ENCODE measurements around the gene PRXL2B.

PRXL2B gene

DNA sequence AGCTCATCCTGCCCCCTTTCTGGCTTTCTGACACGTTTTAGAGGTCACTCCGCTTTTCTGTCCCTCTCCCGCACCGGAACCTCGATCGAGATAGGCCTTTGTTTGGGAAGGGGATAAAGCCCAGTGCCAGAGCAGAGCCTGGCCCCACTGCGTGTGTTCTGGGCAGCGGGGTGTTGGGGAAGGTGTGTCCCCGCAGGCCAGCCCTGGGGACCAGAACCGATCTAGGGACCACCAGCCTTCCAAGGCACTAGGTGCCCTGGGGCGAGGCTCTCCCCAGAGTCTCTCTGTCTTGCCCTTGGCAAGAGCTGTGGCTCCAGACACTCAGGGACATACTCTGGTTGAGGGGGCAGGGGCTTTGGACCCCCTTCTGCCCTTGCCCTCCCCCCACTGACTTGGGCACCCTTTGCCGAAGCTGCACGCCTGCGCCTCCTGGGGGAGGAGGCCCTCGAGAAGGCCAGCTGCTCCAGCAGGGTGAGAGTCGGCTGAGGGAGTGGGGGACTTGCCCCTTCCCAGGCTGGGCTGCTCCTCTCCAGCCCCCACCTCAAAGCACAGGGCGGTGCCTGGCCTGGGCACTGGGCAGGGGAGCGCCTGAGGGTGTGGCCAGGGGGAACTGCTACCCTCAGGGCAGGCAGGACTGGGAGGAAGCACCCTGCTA, 16.4 kb downstream of the PRXL2B start:
- Histone ChIP-seq H2AK5ac (ENCODE audit: low read length) (no peak overlapping the region), H3K27ac (ENCODE audit: low read depth, low read length) (no peak overlapping the region), H3K79me2 (ENCODE audit: control insufficient read depth, insufficient read depth, low read length) (no peaks in the 10 kb centered on the region), H3K4me3 (ENCODE audit: low read length) (no peak overlapping the region), H4K5ac (ENCODE audit: low read length) (no peak overlapping the region), H3K9ac (ENCODE audit: low read length) (no peak overlapping the region), H3K4ac (ENCODE audit: low read depth, low read length) (no peak overlapping the region), H3K4me1 (ENCODE audit: control insufficient read depth, low read depth, low read length) (no peaks in the 10 kb centered on the region), H3K23ac (ENCODE audit: low read length) (no peak overlapping the region), H3K4me2 (ENCODE audit: low read length) (no peak overlapping the region), H3K79me1 (ENCODE audit: low read length) (no peaks in the 10 kb centered on the region), H3K18ac (ENCODE audit: low read length) (no peak overlapping the region), H2BK120ac (ENCODE audit: low read depth, low read length) (no peak overlapping the region), H4K8ac (ENCODE audit: low read depth, low read length) (no peak overlapping the region), H3K36me3 (ENCODE audit: control insufficient read depth, insufficient read depth, low read length) (no peaks in the 10 kb centered on the region), H3K56ac (ENCODE audit: low read length) (no peak overlapping the region), H2BK5ac (ENCODE audit: low read length) (no peak overlapping the region), H3K27me3 (ENCODE audit: insufficient read depth, low read length, poor library complexity) (no peaks in the 10 kb centered on the region), H2BK15ac (replicated peaks; ENCODE audit: low read depth) (no peak overlapping the region)
- DNase-seq = no peak
- no CpG with 5 or more reads among the region's 18 CpGs for WGBS (ENCODE audit: extremely low coverage, insufficient coverage, low lambda C conversion rate)

DNA sequence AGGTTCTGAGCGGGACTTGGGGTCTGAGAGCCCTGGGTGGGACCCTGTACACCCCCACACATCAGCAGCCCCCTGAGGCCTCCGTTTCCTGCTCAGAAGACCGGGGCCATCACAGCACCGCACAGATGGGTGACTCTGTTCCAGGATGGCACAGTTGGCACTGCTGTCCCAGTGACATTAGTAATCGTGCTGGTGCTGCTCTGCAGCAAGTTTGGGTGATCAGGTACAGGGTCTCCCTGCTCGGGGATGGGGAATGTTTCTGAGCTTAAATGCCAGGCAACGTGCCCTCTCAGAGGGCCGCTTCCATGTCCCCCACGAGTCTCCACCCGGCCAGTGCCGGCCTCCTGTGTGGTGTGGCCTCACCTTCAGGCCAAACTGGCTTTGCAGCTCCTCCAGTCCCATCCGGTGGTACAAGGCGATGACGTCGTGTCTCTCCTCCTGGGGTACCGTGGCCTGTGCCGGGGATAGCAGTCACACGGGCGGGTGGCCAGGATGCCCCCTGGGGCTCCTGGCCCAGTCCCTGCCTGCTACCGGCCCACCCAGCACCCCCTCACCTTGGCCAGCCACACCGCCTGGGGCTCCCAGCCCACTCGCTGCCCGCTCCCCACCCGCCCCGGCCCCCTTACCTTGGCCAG, 17.1 kb downstream of the PRXL2B start:
- H2BK15ac ChIP-seq (replicated peaks; ENCODE audit: low read depth) = no peak overlapping the region
- no peaks in the 10 kb centered on the region for H3K27me3 ChIP-seq (ENCODE audit: insufficient read depth, low read length, poor library complexity)
- no peak overlapping the region for H2BK120ac ChIP-seq (ENCODE audit: low read depth, low read length)
- no peak overlapping the region for H3K4me3 ChIP-seq (ENCODE audit: low read length)
- WGBS (ENCODE audit: extremely low coverage, insufficient coverage, low lambda C conversion rate) = no CpG with 5 or more reads among the region's 25 CpGs
- H3K79me2 ChIP-seq (ENCODE audit: control insufficient read depth, insufficient read depth, low read length) = no peaks in the 10 kb centered on the region
- H4K5ac ChIP-seq (ENCODE audit: low read length) = no peak overlapping the region
- no peak for DNase-seq
- no peak overlapping the region for H3K9ac ChIP-seq (ENCODE audit: low read length)
- no peak overlapping the region for H3K23ac ChIP-seq (ENCODE audit: low read length)
- no peaks in the 10 kb centered on the region for H3K4me1 ChIP-seq (ENCODE audit: control insufficient read depth, low read depth, low read length)
- H3K27ac ChIP-seq (ENCODE audit: low read depth, low read length) = no peak overlapping the region
- H3K36me3 ChIP-seq (ENCODE audit: control insufficient read depth, insufficient read depth, low read length) = no peaks in the 10 kb centered on the region
- no peaks in the 10 kb centered on the region for H3K79me1 ChIP-seq (ENCODE audit: low read length)
- H3K4me2 ChIP-seq (ENCODE audit: low read length) = no peak overlapping the region
- no peak overlapping the region for H2BK5ac ChIP-seq (ENCODE audit: low read length)
- H2AK5ac ChIP-seq (ENCODE audit: low read length) = no peak overlapping the region
- no peak overlapping the region for H3K56ac ChIP-seq (ENCODE audit: low read length)
- H3K4ac ChIP-seq (ENCODE audit: low read depth, low read length) = no peak overlapping the region
- H3K18ac ChIP-seq (ENCODE audit: low read length) = no peak overlapping the region
- no peak overlapping the region for H4K8ac ChIP-seq (ENCODE audit: low read depth, low read length)

GRCh38 chr1:2604156-2604843, 17.7 kb downstream of the PRXL2B start:
- Histone ChIP-seq H3K4ac (ENCODE audit: low read depth, low read length) (no peak overlapping the region), H3K27me3 (ENCODE audit: insufficient read depth, low read length, poor library complexity) (no peaks in the 10 kb centered on the region), H3K4me2 (ENCODE audit: low read length) (no peak overlapping the region), H2BK15ac (replicated peaks; ENCODE audit: low read depth) (no peak overlapping the region), H3K36me3 (ENCODE audit: control insufficient read depth, insufficient read depth, low read length) (no peaks in the 10 kb centered on the region), H2AK5ac (ENCODE audit: low read length) (no peak overlapping the region), H3K18ac (ENCODE audit: low read length) (no peak overlapping the region), H3K23ac (ENCODE audit: low read length) (no peak overlapping the region), H2BK5ac (ENCODE audit: low read length) (no peak overlapping the region), H3K56ac (ENCODE audit: low read length) (no peak overlapping the region), H3K4me3 (ENCODE audit: low read length) (no peak overlapping the region), H4K8ac (ENCODE audit: low read depth, low read length) (no peak overlapping the region), H3K79me1 (ENCODE audit: low read length) (no peaks in the 10 kb centered on the region), H3K79me2 (ENCODE audit: control insufficient read depth, insufficient read depth, low read length) (no peaks in the 10 kb centered on the region), H3K4me1 (ENCODE audit: control insufficient read depth, low read depth, low read length) (no peaks in the 10 kb centered on the region), H3K9ac (ENCODE audit: low read length) (no peak overlapping the region), H2BK120ac (ENCODE audit: low read depth, low read length) (no peak overlapping the region), H3K27ac (ENCODE audit: low read depth, low read length) (no peak overlapping the region), H4K5ac (ENCODE audit: low read length) (no peak overlapping the region)
- no CpG with 5 or more reads among the region's 19 CpGs for WGBS (ENCODE audit: extremely low coverage, insufficient coverage, low lambda C conversion rate)
- no peak for DNase-seq

DNA sequence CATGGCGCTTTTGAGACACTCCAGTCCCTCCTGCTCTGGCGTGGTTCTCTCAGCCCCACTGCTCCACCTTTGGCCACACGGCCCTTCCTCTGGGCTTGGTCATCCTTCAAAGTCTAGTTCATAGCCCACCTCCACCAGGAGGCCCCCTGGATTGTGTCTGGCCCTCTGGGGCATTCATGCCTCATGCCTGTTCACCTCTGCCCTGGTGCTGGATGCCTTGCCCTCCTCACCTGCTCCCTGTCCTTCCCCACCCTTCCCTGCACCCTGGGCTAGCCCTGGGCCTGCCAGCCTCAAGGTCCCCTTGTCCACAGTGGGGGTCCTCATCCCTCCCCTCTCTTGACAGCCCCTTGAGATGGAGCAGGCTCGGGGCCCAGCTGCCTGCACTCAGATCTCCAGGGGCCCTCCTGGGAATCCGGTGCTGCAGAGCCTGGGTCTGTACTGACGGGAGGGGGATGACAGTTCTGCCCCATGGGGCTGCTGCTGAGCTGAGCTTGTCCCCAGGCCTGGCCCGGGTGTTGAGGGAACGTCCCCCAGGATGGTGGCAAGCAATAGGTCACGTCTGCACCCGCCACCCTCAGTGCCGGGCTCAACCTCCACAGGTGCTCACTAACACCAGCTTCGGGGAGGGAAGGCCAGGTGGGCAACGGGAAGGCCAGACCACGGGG, 18.4 kb downstream of the PRXL2B start:
- H3K4me2 ChIP-seq (ENCODE audit: low read length) = no peak overlapping the region
- H3K23ac ChIP-seq (ENCODE audit: low read length) = no peak overlapping the region
- H3K4ac ChIP-seq (ENCODE audit: low read depth, low read length) = no peak overlapping the region
- H2BK15ac ChIP-seq (replicated peaks; ENCODE audit: low read depth) = no peak overlapping the region
- H3K79me2 ChIP-seq (ENCODE audit: control insufficient read depth, insufficient read depth, low read length) = no peaks in the 10 kb centered on the region
- no peak overlapping the region for H2AK5ac ChIP-seq (ENCODE audit: low read length)
- no peaks in the 10 kb centered on the region for H3K36me3 ChIP-seq (ENCODE audit: control insufficient read depth, insufficient read depth, low read length)
- H2BK120ac ChIP-seq (ENCODE audit: low read depth, low read length) = no peak overlapping the region
- H3K56ac ChIP-seq (ENCODE audit: low read length) = no peak overlapping the region
- no peak overlapping the region for H3K27ac ChIP-seq (ENCODE audit: low read depth, low read length)
- H4K5ac ChIP-seq (ENCODE audit: low read length) = no peak overlapping the region
- H3K4me1 ChIP-seq (ENCODE audit: control insufficient read depth, low read depth, low read length) = no peaks in the 10 kb centered on the region
- H3K4me3 ChIP-seq (ENCODE audit: low read length) = no peak overlapping the region
- DNase-seq = no peak
- no peak overlapping the region for H3K18ac ChIP-seq (ENCODE audit: low read length)
- WGBS (ENCODE audit: extremely low coverage, insufficient coverage, low lambda C conversion rate) = no CpG with 5 or more reads among the region's 14 CpGs
- no peak overlapping the region for H3K9ac ChIP-seq (ENCODE audit: low read length)
- no peak overlapping the region for H4K8ac ChIP-seq (ENCODE audit: low read depth, low read length)
- no peak overlapping the region for H2BK5ac ChIP-seq (ENCODE audit: low read length)
- no peaks in the 10 kb centered on the region for H3K27me3 ChIP-seq (ENCODE audit: insufficient read depth, low read length, poor library complexity)
- H3K79me1 ChIP-seq (ENCODE audit: low read length) = no peaks in the 10 kb centered on the region

GRCh38 chr1:2605509-2606395, 19.2 kb downstream of the PRXL2B start:
- no peaks in the 10 kb centered on the region for H3K79me2 ChIP-seq (ENCODE audit: control insufficient read depth, insufficient read depth, low read length)
- H2BK120ac ChIP-seq (ENCODE audit: low read depth, low read length) = no peak overlapping the region
- no peak overlapping the region for H3K4me2 ChIP-seq (ENCODE audit: low read length)
- H3K27ac ChIP-seq (ENCODE audit: low read depth, low read length) = no peak overlapping the region
- H2AK5ac ChIP-seq (ENCODE audit: low read length) = no peak overlapping the region
- H3K56ac ChIP-seq (ENCODE audit: low read length) = no peak overlapping the region
- H3K27me3 ChIP-seq (ENCODE audit: insufficient read depth, low read length, poor library complexity) = no peaks in the 10 kb centered on the region
- no peak overlapping the region for H3K4me3 ChIP-seq (ENCODE audit: low read length)
- H3K4me1 ChIP-seq (ENCODE audit: control insufficient read depth, low read depth, low read length) = no peaks in the 10 kb centered on the region
- no peak overlapping the region for H3K18ac ChIP-seq (ENCODE audit: low read length)
- no peak overlapping the region for H4K8ac ChIP-seq (ENCODE audit: low read depth, low read length)
- no peak for DNase-seq
- no peak overlapping the region for H3K9ac ChIP-seq (ENCODE audit: low read length)
- H3K23ac ChIP-seq (ENCODE audit: low read length) = no peak overlapping the region
- no peak overlapping the region for H2BK15ac ChIP-seq (replicated peaks; ENCODE audit: low read depth)
- no peak overlapping the region for H4K5ac ChIP-seq (ENCODE audit: low read length)
- WGBS (ENCODE audit: extremely low coverage, insufficient coverage, low lambda C conversion rate) = no CpG with 5 or more reads among the region's 48 CpGs
- H3K4ac ChIP-seq (ENCODE audit: low read depth, low read length) = no peak overlapping the region
- H2BK5ac ChIP-seq (ENCODE audit: low read length) = no peak overlapping the region
- H3K79me1 ChIP-seq (ENCODE audit: low read length) = no peaks in the 10 kb centered on the region
- no peaks in the 10 kb centered on the region for H3K36me3 ChIP-seq (ENCODE audit: control insufficient read depth, insufficient read depth, low read length)
